Prostate gland (tissue), 2 donors: ENCODE data around the gene MYH9.

Experiments
- CTCF ChIP-seq, 4 experiments: fragments of 200-600 bp in 2 of 4; fragments of 450-650 bp in 2 of 4; sonication (generic) in 2 of 4; IDR thresholded peaks; 1 replicate in 3 of 4; 2 replicates in 1 of 4; pipeline ENCODE4 v1.5.1; 2016 to 2019; ENCODE audit warnings: antibody characterized with exemption in 4 of 4, mild to moderate bottlenecking in 2 of 4, moderate library complexity in 2 of 4
- POLR2A ChIP-seq: fragments of 450-650 bp; IDR thresholded peaks from one replicate; pipeline ENCODE4 v1.6.1; 2016; ENCODE audit warnings: antibody characterized with exemption, mild to moderate bottlenecking
- POLR2AphosphoS5 ChIP-seq: sonication (generic); formaldehyde crosslinking; IDR thresholded peaks from one replicate; pipeline ENCODE4 v1.6.1; 2017; ENCODE audit warnings: antibody characterized with exemption

- no peak for TF ChIP-seq CTCF (IDR thresholded peaks at IDR 0.05)
- TF ChIP-seq POLR2AphosphoS5: no peak
- no peak for TF ChIP-seq POLR2A
These were observed 84.7 kb downstream of the MYH9 start for GRCh38 chr22:36303115-36303467.
